Lower lobe of right lung (tissue), 2 donors: Measurements from ENCODE around the gene ACSM2A. TPM values are rescaled to one million over a fixed set of nuclear protein-coding genes. Genes with fewer than 3 reads are reported as not detected.
A peak's percentile ranks its signal among the peaks of the same experiment; 100 is the strongest.
"Not testable (repeated sequence)": the region's sequence is repeated elsewhere in the genome, so short reads cannot be mapped to it uniquely, and the experiment has no call there.

Source experiments
- ATAC-seq, 2 donors: fragments of 200-7000 bp; cut with Tn5 transposase; one replicate each; pipeline ENCODE4 v1.9.1; 2020 to 2022; ENCODE audit warnings: mild to moderate bottlenecking in 2 of 2, moderate library complexity in 2 of 2
- DNase-seq: peaks from one replicate; pipeline ENCODE4 v3.0.0-alpha.2; 2020
- H3K27ac ChIP-seq: fragments of 200-600 bp; one replicate; pipeline ENCODE4 v1.8.0; 2022
- H3K27me3 ChIP-seq: fragments of 200-600 bp; one replicate; pipeline ENCODE4 v1.8.0; 2022; ENCODE audit warnings: low read depth
- H3K36me3 ChIP-seq: fragments of 200-600 bp; one replicate; pipeline ENCODE4 v1.8.0; 2022; ENCODE audit warnings: mild to moderate bottlenecking
- H3K4me1 ChIP-seq: fragments of 200-600 bp; one replicate; pipeline ENCODE4 v1.8.0; 2022
- H3K4me3 ChIP-seq: fragments of 200-600 bp; one replicate; pipeline ENCODE4 v1.8.0; 2022; ENCODE audit warnings: mild to moderate bottlenecking
- H3K9me3 ChIP-seq: fragments of 200-600 bp; one replicate; pipeline ENCODE4 v1.8.0; 2022
- CTCF ChIP-seq: fragments of 200-600 bp; IDR thresholded peaks from one replicate; pipeline ENCODE4 v1.8.0; 2022; ENCODE audit warnings: antibody characterized with exemption, mild to moderate bottlenecking
- intact Hi-C: fragments of 100-400 bp; cut with DNase I; formaldehyde crosslinking; loops from one replicate; pipeline ENCODE4 v1.11.0; 2022
- total RNA-seq: library from RNA; stranded (reverse); fragmentation: NEBNext Ultra II Directional; extraction: Animal tissue kit (Norgen Biotek cat#: 25700); gene quantifications from one replicate; pipeline ENCODE4 v1.2.1, GENCODE V29; 2021
- donor health status: DM: no; HTN: yes; CAD: no; lungs with severe emphysema.

The ACSM2A gene
- total RNA-seq, 1 donor from 2014 or later, result not detected

GRCh38 chr16:20430948-20431347 lies 20.4 kb upstream of the ACSM2A start:
- H3K36me3 ChIP-seq, result no peaks in the 10 kb centered on the region
- ATAC-seq, result no peak
- no peak for DNase-seq
- no peaks in the 10 kb centered on the region for H3K4me1 ChIP-seq
- no peak overlapping the region for H3K4me3 ChIP-seq
- no peaks in the 10 kb centered on the region for H3K27me3 ChIP-seq
- H3K27ac ChIP-seq, result no peak overlapping the region
- intact Hi-C loops, result no loop called here
- H3K9me3 ChIP-seq, result no peaks in the 10 kb centered on the region
- no peak for TF ChIP-seq CTCF

GRCh38 chr16:20438950-20439349 lies 12.4 kb upstream of the ACSM2A start:
- H3K36me3 ChIP-seq, H3K4me3 ChIP-seq, H3K27ac ChIP-seq, H3K9me3 ChIP-seq, DNase-seq, H3K4me1 ChIP-seq, H3K27me3 ChIP-seq, intact Hi-C loops, ATAC-seq: not testable (repeated sequence)

- intact Hi-C loops, DNase-seq, H3K27me3 ChIP-seq, H3K4me3 ChIP-seq, H3K36me3 ChIP-seq, H3K9me3 ChIP-seq, H3K4me1 ChIP-seq: not testable (repeated sequence)
- ATAC-seq, result peak; percentile 57 to 73
- peak overlapping the region; percentile 46 for H3K27ac ChIP-seq
These were observed 11.5 kb upstream of the ACSM2A start for GRCh38 chr16:20439820-20440231.

- intact Hi-C loops, ATAC-seq: not testable (repeated sequence)
These were observed 10.6 kb upstream of the ACSM2A start for GRCh38 chr16:20440731-20441130.

GRCh38 chr16:20441191-20441590 lies 10.1 kb upstream of the ACSM2A start:
- Histone ChIP-seq H3K27ac (no peak overlapping the region), H3K4me1 (no peaks in the 10 kb centered on the region), H3K4me3 (no peak overlapping the region), H3K36me3 (no peaks in the 10 kb centered on the region), H3K27me3 (no peaks in the 10 kb centered on the region), H3K9me3 (no peaks in the 10 kb centered on the region)
- DNase-seq, result no peak
- no peak for TF ChIP-seq CTCF
- no peak for ATAC-seq
- intact Hi-C loops, result no loop called here

More at GRCh38 chr16:20440731-20441130, 10.6 kb upstream of the ACSM2A start:
- H3K27ac ChIP-seq, H3K27me3 ChIP-seq, H3K4me3 ChIP-seq, H3K36me3 ChIP-seq, H3K4me1 ChIP-seq, H3K9me3 ChIP-seq, DNase-seq: not testable (repeated sequence)

- ATAC-seq, H3K4me3 ChIP-seq, H3K4me1 ChIP-seq, intact Hi-C loops, DNase-seq, H3K27me3 ChIP-seq, H3K9me3 ChIP-seq, H3K36me3 ChIP-seq, H3K27ac ChIP-seq: not testable (repeated sequence)
These were observed 9.5 kb upstream of the ACSM2A start for GRCh38 chr16:20441859-20442258.

- intact Hi-C loops, H3K36me3 ChIP-seq, H3K9me3 ChIP-seq, H3K27ac ChIP-seq, H3K4me1 ChIP-seq, H3K4me3 ChIP-seq, H3K27me3 ChIP-seq, ATAC-seq, DNase-seq: not testable (repeated sequence)
These were observed 4.5 kb upstream of the ACSM2A start for GRCh38 chr16:20446652-20447393.

GRCh38 chr16:20453633-20454032 lies 2.3 kb downstream of the ACSM2A start:
- ATAC-seq, intact Hi-C loops, H3K27me3 ChIP-seq, H3K36me3 ChIP-seq, H3K9me3 ChIP-seq, H3K4me3 ChIP-seq, H3K4me1 ChIP-seq, DNase-seq, H3K27ac ChIP-seq: not testable (repeated sequence)

GRCh38 chr16:20459227-20459626 lies 7.9 kb downstream of the ACSM2A start:
- intact Hi-C loops, H3K27me3 ChIP-seq, H3K4me1 ChIP-seq, H3K4me3 ChIP-seq, H3K27ac ChIP-seq, H3K36me3 ChIP-seq, H3K9me3 ChIP-seq, DNase-seq, ATAC-seq: not testable (repeated sequence)

- H3K27me3 ChIP-seq, DNase-seq, H3K27ac ChIP-seq, H3K36me3 ChIP-seq, H3K4me3 ChIP-seq, H3K4me1 ChIP-seq, ATAC-seq, intact Hi-C loops, H3K9me3 ChIP-seq: not testable (repeated sequence)
These were observed 9.0 kb downstream of the ACSM2A start for GRCh38 chr16:20460313-20460712.

- ATAC-seq, H3K4me1 ChIP-seq, H3K27ac ChIP-seq, H3K9me3 ChIP-seq, DNase-seq, H3K4me3 ChIP-seq, intact Hi-C loops, H3K36me3 ChIP-seq, H3K27me3 ChIP-seq: not testable (repeated sequence)
These were observed 17.6 kb downstream of the ACSM2A start for GRCh38 chr16:20468954-20469353.

- ATAC-seq, H3K27me3 ChIP-seq, H3K4me3 ChIP-seq, H3K27ac ChIP-seq, intact Hi-C loops, H3K4me1 ChIP-seq, H3K9me3 ChIP-seq, DNase-seq, H3K36me3 ChIP-seq: not testable (repeated sequence)
These were observed 18.6 kb downstream of the ACSM2A start for GRCh38 chr16:20469930-20470329.
